HG03066 (cell line): ENCODE measurements around the gene GALNT9.
"Not testable (repeated sequence)": the region's sequence is repeated elsewhere in the genome, so short reads cannot be mapped to it uniquely, and the experiment has no call there.

ENCODE experiments used
- ATAC-seq: cut with Tn5 transposase; IDR thresholded peaks from one replicate; pipeline ENCODE4 v1.9.1; 2021; ENCODE audit warnings: low read depth; ENCODE audit not compliant: unreplicated experiment

The GALNT9 gene

DNA sequence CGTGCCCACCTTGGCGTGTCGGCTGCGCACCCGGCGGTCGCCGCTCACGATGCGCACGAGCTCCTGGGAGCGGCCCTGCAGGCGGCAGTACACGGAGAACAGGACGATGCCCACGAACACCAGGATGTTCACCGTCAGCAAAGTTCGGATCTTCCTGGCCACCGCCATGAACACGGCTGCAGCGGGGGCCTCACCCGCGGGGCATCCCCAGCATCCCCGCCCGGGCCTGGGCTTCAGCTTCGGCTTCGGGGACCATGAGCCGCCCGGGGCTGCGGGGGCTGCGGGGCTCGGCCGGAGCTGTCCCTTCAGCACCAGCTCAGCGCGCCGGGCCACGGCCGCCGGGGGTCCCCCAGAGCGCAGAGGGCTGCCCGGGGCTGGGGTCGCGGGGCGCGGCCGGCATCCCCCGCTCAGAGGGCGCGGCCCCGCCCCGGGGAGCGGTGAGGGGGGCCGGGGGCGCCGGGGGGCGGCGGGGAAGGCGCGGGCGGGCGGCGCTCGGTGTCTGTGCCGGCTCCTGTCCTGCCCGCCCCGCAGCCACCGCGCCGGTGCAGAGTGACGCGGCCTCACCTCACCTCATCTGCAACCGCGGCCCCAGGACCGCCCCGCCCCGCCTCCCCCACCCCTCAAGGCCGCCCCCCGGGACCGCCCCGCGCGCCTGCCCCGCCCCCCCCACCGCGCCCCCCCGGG lies at the start of gene GALNT9:
Gene GALNT9, minus strand, starts transcription at position 554 of the 684 bp plus-strand sequence. Its CDS starts 386 bp downstream, at position 168.
- ATAC-seq = no peak

DNA sequence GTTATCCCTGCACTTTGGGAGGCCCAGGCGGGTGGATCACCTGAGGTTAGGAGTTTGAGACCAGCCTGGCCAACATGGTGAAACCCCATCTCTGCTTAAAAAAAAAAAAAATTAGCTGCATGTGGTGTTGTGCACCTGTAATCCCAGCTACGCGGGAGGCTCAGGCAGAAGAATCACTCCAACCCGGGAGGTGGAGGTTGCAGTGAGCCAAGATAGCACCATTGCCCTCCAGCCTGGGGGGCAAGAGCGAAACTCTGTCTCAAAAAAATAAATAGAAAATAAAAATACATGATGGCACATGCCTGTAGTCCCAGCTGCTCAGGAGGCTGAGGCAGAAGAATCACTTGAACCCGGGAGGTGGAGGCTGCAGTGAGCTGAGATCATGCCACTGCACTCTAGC lies 49.7 kb upstream of the GALNT9 start:
- not testable (repeated sequence) for ATAC-seq

DNA sequence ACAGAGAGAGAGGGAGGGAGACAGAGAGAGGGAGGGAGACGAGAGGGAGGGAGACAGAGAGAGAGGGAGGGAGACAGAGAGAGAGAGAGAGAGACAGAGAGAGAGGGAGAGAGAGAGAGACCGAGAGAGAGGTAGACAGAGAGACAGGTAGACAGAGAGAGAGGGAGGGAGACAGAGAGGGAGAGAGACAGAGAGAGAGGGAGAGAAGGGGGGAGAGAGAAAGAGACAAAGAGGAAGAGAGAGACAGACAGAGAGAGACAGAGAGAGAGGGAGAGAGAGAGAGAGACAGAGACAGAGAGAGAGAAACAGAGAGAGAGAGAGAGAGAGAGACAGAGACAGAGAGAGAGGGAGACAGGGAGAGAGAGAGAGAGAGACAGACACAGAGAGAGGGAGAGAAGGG lies 47.8 kb upstream of the GALNT9 start:
- ATAC-seq = no peak

- ATAC-seq = no peak
These were observed 47.1 kb upstream of the GALNT9 start for GRCh38 chr12:132376464-132376830.

DNA sequence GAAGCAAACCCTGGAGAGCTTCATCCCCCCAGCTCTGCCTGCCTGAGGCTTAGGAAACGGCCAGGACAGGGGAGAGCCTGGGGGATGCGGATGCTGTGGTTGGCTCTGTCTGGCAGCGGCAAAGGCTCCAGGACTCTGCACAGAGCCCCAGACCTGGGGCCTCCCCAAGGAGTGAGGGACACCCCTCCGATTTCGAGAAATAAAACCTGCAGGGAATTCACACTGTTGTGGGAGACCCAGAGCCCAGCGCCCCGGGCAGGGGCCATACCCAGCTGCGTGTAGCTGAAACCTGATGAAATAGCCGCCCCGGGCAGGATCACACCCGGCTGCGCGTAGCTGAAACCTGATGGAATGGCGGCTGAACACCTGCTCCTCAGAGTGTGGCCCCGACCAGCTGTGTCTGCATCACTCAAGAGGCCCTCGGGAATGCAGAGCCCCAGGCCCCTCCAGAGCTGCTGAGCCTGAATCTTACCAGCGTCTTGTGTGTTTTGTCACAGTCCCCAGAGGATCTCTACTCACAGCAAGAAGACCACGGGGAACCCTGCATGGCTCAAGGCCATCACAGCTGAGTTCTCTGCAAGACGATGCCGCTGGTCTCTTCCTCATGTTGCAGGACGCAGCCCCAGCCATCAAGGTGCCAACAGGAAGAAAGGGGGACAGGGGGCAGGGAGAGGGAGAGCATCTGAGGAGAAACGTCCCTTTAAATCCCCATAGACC lies 46.5 kb upstream of the GALNT9 start:
- no peak for ATAC-seq

DNA sequence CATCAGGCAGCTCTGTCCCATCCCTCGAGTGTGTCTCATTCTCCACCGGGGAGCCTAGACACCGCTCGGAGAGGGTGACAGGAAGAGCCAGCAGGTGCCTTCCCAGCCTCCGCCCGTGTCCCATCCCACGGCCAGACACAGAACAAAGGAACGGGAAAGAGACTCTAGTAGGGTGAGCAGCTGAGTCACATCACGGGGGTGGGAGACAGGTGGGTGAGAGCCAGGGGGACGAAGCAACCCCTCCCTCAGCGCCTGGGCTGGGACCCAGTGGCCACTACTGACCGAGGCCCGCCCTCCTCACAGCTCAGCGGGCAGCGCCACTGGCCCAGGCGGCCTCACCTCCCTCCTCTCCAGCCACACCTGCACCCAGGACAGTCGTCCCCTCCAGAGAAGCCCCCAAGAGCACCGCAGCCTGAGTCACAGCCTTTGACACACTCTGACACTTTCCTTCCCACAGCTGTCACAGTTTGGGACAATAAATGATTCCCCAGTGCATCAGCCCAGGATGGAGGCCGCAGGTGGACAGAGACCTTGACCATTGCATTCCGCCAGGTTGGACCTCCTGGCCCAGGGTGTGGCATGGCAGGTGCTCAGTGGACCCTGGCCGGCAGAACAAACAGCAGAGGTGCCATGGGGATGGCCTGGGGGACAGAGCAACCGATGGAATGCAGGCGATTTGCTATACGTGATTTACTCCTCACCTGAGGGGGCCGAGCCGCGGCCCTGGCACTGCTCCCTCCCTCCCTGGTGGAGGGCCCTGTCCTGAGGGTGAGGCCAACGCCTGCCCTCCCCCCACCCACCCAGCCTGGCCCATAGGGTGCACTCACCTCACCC lies 45.4 kb upstream of the GALNT9 start:
- ATAC-seq = no peak

- ATAC-seq = no peak
These were observed 44.7 kb upstream of the GALNT9 start for GRCh38 chr12:132373901-132374611.

DNA sequence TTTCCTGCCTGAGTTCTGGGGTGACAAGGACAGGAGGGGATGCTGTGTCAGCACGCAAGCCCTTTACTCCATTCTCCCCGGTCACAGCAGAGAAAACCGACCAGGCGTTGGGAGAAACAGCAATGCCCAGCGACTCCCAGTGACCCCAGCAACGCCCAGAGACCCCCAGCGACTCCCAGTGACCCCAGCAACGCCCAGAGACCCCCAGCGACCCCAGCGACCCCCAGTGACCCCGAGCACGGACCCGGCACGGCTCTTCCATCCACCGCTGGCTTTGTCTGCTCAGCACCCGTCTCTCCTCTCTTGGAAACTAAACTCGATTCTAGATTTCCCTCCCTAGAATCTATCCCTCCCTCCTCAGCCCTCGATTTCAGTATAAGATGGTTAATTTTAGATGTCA lies 38.5 kb upstream of the GALNT9 start:
- ATAC-seq = no peak

GRCh38 chr12:132367071-132367851 lies 37.9 kb upstream of the GALNT9 start:
- no peak for ATAC-seq

GRCh38 chr12:132366341-132366861 lies 37.0 kb upstream of the GALNT9 start:
- ATAC-seq = no peak

- ATAC-seq = no peak
These were observed 35.8 kb upstream of the GALNT9 start for GRCh38 chr12:132365226-132365625.

- no peak for ATAC-seq
These were observed 35.0 kb upstream of the GALNT9 start for GRCh38 chr12:132364348-132364902.

DNA sequence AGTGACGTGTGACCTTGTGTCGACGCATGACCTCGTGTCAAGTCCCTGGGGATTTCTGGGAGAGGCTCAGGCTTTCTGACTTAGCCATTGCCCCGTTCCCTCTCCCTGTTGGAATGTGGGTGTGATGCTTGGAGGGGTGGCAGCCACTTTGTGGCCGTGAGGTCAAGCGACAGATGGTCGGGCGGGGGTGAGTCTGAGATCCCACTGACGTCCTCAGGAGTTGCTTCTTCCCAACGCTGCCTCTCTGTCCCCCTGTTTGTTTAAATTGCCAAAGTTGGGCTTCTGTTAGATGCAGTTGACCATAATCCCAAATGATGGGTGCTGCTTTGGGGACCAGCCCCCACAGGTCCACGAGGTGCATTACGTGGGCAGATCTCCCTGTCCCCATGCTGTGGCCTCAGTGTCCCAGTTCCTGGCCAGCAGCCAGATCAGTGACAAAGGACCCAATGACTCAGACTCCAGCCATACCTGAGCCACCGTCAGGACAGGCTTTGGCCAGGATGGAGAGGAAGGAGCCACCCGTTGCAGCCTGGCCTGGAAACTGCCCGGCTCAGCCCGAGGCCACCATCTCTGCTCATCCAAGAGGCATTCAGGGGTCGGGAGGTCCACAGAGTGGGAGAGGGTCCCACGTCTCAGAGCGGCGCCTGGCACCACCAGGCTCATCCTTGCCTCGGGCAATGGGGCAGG lies 34.4 kb upstream of the GALNT9 start:
- no peak for ATAC-seq

- ATAC-seq = no peak
These were observed 33.7 kb upstream of the GALNT9 start for GRCh38 chr12:132362996-132363660.

GRCh38 chr12:132360906-132361777 lies 31.8 kb upstream of the GALNT9 start:
- no peak for ATAC-seq

DNA sequence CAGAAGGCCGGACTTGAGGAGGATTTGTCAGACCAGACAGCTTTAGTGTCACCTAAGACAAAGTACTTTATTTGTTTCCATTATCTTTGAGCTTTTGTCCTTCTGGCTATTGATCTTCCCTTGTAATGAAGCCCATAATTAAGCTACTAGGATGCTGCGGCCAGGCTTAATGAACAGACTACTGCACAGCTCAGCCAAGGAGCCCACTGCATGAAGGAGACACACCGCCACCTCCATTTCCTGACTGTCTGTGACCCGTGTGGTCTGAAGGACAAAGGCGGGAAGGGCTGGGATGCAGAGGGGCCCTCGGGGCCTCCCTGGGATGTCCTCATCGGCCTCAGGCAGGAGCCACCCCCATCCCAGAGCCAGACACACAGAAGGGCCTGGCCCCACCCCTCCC lies 31.0 kb upstream of the GALNT9 start:
- no peak for ATAC-seq

DNA sequence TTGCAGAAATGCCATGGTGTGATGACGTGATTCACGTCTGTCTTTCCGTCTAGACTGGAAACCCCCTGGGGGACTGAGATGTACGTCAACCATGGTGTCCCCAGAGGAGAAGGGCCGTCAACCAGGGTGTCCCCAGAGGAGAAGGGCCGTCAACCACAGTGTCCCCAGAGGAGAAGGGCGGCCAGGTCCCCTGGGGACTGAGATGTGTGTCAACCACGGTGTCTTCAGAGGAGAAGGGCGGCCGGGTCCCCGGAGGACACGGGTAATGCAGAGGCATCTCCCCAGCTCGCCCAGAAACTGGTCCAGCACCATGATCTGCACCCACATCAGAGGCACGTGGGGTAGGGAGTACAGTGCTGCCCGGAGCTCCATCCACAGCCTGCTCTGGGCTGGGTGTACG lies 30.6 kb upstream of the GALNT9 start:
- no peak for ATAC-seq
